Activated CD8-positive, alpha-beta T cell treated with anti-CD3 and anti-CD28 coated beads for 36 hours (primary cell): Measurements from ENCODE around the gene EHD4. TPM values are rescaled to one million over a fixed set of nuclear protein-coding genes. Genes with fewer than 3 reads are reported as not detected.

ENCODE experiments used
- ATAC-seq: fragments of 200-7000 bp; cut with Tn5 transposase; one replicate; pipeline ENCODE4 v1.10.0; 2021; ENCODE audit warnings: mild to moderate bottlenecking, moderate library complexity
- CTCF ChIA-PET: fragments of 350-600 bp; sonication (Branson Sonifier 250); formaldehyde crosslinking; loops from one replicate; lab custom pipeline; 2021; ENCODE audit warnings: antibody characterized with exemption; lab: Charles Lee
- POLR2A ChIA-PET: fragments of 350-600 bp; sonication (Branson Sonifier 250); formaldehyde crosslinking; loops from one replicate; lab custom pipeline; 2021; ENCODE audit warnings: antibody characterized with exemption; lab: Charles Lee
- DNase-seq: peaks from one replicate; pipeline ENCODE4 v3.0.0-alpha.2; 2020
- H3K27ac Mint-ChIP-seq: one replicate; pipeline ENCODE4 v1.8.0; 2021; ENCODE audit warnings: mild to moderate bottlenecking, mixed read lengths
- H3K27me3 Mint-ChIP-seq: one replicate; pipeline ENCODE4 v1.8.0; 2021; ENCODE audit warnings: mixed read lengths
- H3K36me3 Mint-ChIP-seq: one replicate; pipeline ENCODE4 v1.8.0; 2021; ENCODE audit warnings: low read depth, mixed read lengths
- H3K4me1 Mint-ChIP-seq: one replicate; pipeline ENCODE4 v1.8.0; 2021; ENCODE audit warnings: low read depth, mixed read lengths
- H3K4me3 Mint-ChIP-seq: one replicate; pipeline ENCODE4 v1.8.0; 2021; ENCODE audit warnings: mild to moderate bottlenecking, moderate library complexity, mixed read lengths
- H3K9me3 Mint-ChIP-seq: one replicate; pipeline ENCODE4 v1.8.0; 2021; ENCODE audit warnings: mixed read lengths
- CTCF ChIP-seq: fragments of 200-600 bp; IDR thresholded peaks from one replicate; pipeline ENCODE4 v1.8.0; 2022; ENCODE audit warnings: antibody characterized with exemption, mild to moderate bottlenecking
- intact Hi-C: fragments of 100-400 bp; cut with micrococcal nuclease; formaldehyde crosslinking; loops from one replicate; pipeline ENCODE4 v1.10.0; 2022
- total RNA-seq, 2 experiments: library from RNA; stranded (reverse); gene quantifications; one replicate each; pipeline ENCODE4 v1.2.3, GENCODE V29; 2021

Gene EHD4
- total RNA-seq, 2 experiments from 2014 or later = 22.3 to 22.6 TPM

- Mint-ChIP-seq H3K4me3 (no peak overlapping the region), H3K27me3 (no peaks in the 10 kb centered on the region), H3K36me3 (no peaks in the 10 kb centered on the region), H3K27ac (no peak overlapping the region), H3K4me1 (no peaks in the 10 kb centered on the region), H3K9me3 (no peaks in the 10 kb centered on the region)
- TF ChIP-seq CTCF = no peak
- ChIA-PET CTCF (no interaction called here), POLR2A (no interaction called here)
- DNase-seq (no peak), ATAC-seq (no peak)
- intact Hi-C loops = no loop called here
These were observed 44.6 kb upstream of the EHD4 start for GRCh38 chr15:42016971-42017370.

GRCh38 chr15:42014406-42014805 is 42.0 kb upstream of the EHD4 start:
- CTCF ChIA-PET = interaction anchor here (0.9 kb wide), 1 partner anchor 24 kb away, joined by 3 read pairs; no protein-coding TSS in a partner anchor
- Mint-ChIP-seq H3K27ac (no peak overlapping the region), H3K9me3 (no peaks in the 10 kb centered on the region), H3K27me3 (no peaks in the 10 kb centered on the region), H3K4me3 (no peak overlapping the region), H3K36me3 (no peaks in the 10 kb centered on the region), H3K4me1 (peaks cover 9% of the 10 kb centered on the region)
- intact Hi-C loops = no loop called here
- no peak for ATAC-seq
- no peak for TF ChIP-seq CTCF
- no peak for DNase-seq
- POLR2A ChIA-PET = no interaction called here

- Mint-ChIP-seq H3K27me3 (no peaks in the 10 kb centered on the region), H3K9me3 (no peaks in the 10 kb centered on the region), H3K36me3 (no peaks in the 10 kb centered on the region), H3K27ac (no peak overlapping the region), H3K4me3 (no peak overlapping the region), H3K4me1 (peaks cover 9% of the 10 kb centered on the region)
- ChIA-PET POLR2A (no interaction called here), CTCF (interaction anchor here (1.2 kb wide), 1 partner anchor 23 kb away, joined by 7 read pairs; no protein-coding TSS in a partner anchor)
- no peak for TF ChIP-seq CTCF
- intact Hi-C loops = no loop called here
- DNase-seq (no peak), ATAC-seq (no peak)
These were observed 40.6 kb upstream of the EHD4 start for GRCh38 chr15:42012928-42013482.

GRCh38 chr15:42012241-42012640 is 39.9 kb upstream of the EHD4 start:
- H3K27me3 Mint-ChIP-seq = no peaks in the 10 kb centered on the region
- no peak overlapping the region for H3K4me3 Mint-ChIP-seq
- H3K36me3 Mint-ChIP-seq = no peaks in the 10 kb centered on the region
- H3K9me3 Mint-ChIP-seq = no peaks in the 10 kb centered on the region
- peaks cover 11% of the 10 kb centered on the region for H3K4me1 Mint-ChIP-seq
- DNase-seq (no peak), ATAC-seq (no peak)
- intact Hi-C loops = no loop called here
- CTCF ChIA-PET = interaction anchor here (1.2 kb wide), 1 partner anchor 23 kb away, joined by 7 read pairs; no protein-coding TSS in a partner anchor
- POLR2A ChIA-PET = no interaction called here
- H3K27ac Mint-ChIP-seq = no peak overlapping the region
- TF ChIP-seq CTCF = no peak

GRCh38 chr15:42011074-42011473 is 38.7 kb upstream of the EHD4 start:
- Mint-ChIP-seq H3K9me3 (no peaks in the 10 kb centered on the region), H3K4me3 (no peak overlapping the region), H3K36me3 (no peaks in the 10 kb centered on the region), H3K4me1 (peaks cover 11% of the 10 kb centered on the region), H3K27ac (no peak overlapping the region), H3K27me3 (no peaks in the 10 kb centered on the region)
- no peak for TF ChIP-seq CTCF
- ChIA-PET POLR2A (interaction anchor here (0.6 kb wide), 1 partner anchor 27 kb away, joined by 3 read pairs; no protein-coding TSS in a partner anchor), CTCF (no interaction called here)
- intact Hi-C loops = no loop called here
- ATAC-seq (no peak), DNase-seq (no peak)
